ENCODE results near the gene DSPP. TPM values are rescaled to one million over a fixed set of nuclear protein-coding genes. Genes with fewer than 3 reads are reported as not detected.

The DSPP gene
- total and polyA plus RNA-seq, 8 donors, result not detected

GRCh38 chr4:87575983-87576382 is 32.3 kb upstream of the DSPP start:
- no peaks in the 10 kb centered on the region for H3K4me1 ChIP-seq
- H3K4me3 ChIP-seq, result no peak overlapping the region
- no peak overlapping the region for H3K27ac ChIP-seq
- no peak for DNase-seq
- H3K36me3 ChIP-seq, result no peaks in the 10 kb centered on the region
- no peak for TF ChIP-seq POLR2AphosphoS5 (IDR thresholded peaks at IDR 0.05)
- H3K27me3 ChIP-seq, result no peaks in the 10 kb centered on the region
- no peaks in the 10 kb centered on the region for H3K9me3 ChIP-seq
- intact Hi-C loops (cut with DNase I; ENCODE audit: low total_unique reads), result no loop called here

GRCh38 chr4:87579478-87579877 is 28.9 kb upstream of the DSPP start:
- Histone ChIP-seq H3K27me3 (no peaks in the 10 kb centered on the region), H3K36me3 (no peaks in the 10 kb centered on the region), H3K27ac (no peak overlapping the region), H3K4me1 (no peaks in the 10 kb centered on the region), H3K9me3 (no peaks in the 10 kb centered on the region), H3K4me3 (no peak overlapping the region)
- WGBS, 5 donors, result 47 to 67% (median 56%) methylated on average over 2 of the region's 2 CpGs
- DNase-seq, result no peak
- TF ChIP-seq POLR2A (IDR thresholded peaks at IDR 0.05), result no peak
- no peak for TF ChIP-seq CTCF (IDR thresholded peaks at IDR 0.05)
- no peak for TF ChIP-seq POLR2AphosphoS5 (IDR thresholded peaks at IDR 0.05)
- TF ChIP-seq EP300 (IDR thresholded peaks at IDR 0.05), result no peak
- intact Hi-C loops (cut with DNase I; ENCODE audit: low total_unique reads), result no loop called here

- Histone ChIP-seq H3K4me3 (no peak overlapping the region), H3K36me3 (no peaks in the 10 kb centered on the region), H3K27ac (no peak overlapping the region), H3K27me3 (no peaks in the 10 kb centered on the region), H3K9me3 (no peaks in the 10 kb centered on the region), H3K4me1 (no peaks in the 10 kb centered on the region)
- intact Hi-C loops (cut with DNase I; ENCODE audit: low total_unique reads), result no loop called here
- no peak for TF ChIP-seq POLR2AphosphoS5 (IDR thresholded peaks at IDR 0.05)
- no peak for TF ChIP-seq CTCF (IDR thresholded peaks at IDR 0.05)
- no peak for TF ChIP-seq EP300 (IDR thresholded peaks at IDR 0.05)
- no peak for TF ChIP-seq POLR2A (IDR thresholded peaks at IDR 0.05)
- no peak for DNase-seq
- 32 to 54% (median 40%) methylated on average over 3 of the region's 3 CpGs for WGBS, 5 donors
These were observed 28.3 kb upstream of the DSPP start for GRCh38 chr4:87580057-87580456.

- H3K9me3 ChIP-seq, result no peaks in the 10 kb centered on the region
- intact Hi-C loops (cut with DNase I; ENCODE audit: low total_unique reads), result no loop called here
- H3K4me1 ChIP-seq, result no peaks in the 10 kb centered on the region
- no peak overlapping the region for H3K27ac ChIP-seq
- no peak for DNase-seq
- H3K4me3 ChIP-seq, result no peak overlapping the region
- no peaks in the 10 kb centered on the region for H3K27me3 ChIP-seq
- no peaks in the 10 kb centered on the region for H3K36me3 ChIP-seq
- 70 to 87% (median 80%) methylated on average over 2 of the region's 2 CpGs for WGBS, 5 donors
- no peak for TF ChIP-seq POLR2A (IDR thresholded peaks at IDR 0.05)
- TF ChIP-seq POLR2AphosphoS5 (IDR thresholded peaks at IDR 0.05), result no peak
- no peak for TF ChIP-seq EP300 (IDR thresholded peaks at IDR 0.05)
- no peak for TF ChIP-seq CTCF (IDR thresholded peaks at IDR 0.05)
These were observed 24.0 kb upstream of the DSPP start for GRCh38 chr4:87584222-87584908.

GRCh38 chr4:87589531-87589930 is 18.8 kb upstream of the DSPP start:
- Histone ChIP-seq H3K4me3 (no peak overlapping the region), H3K27ac (peak overlapping the region in 1 of 5 donors; percentile 5), H3K9me3 (no peaks in the 10 kb centered on the region), H3K36me3 (no peaks in the 10 kb centered on the region), H3K4me1 (no peaks in the 10 kb centered on the region), H3K27me3 (no peaks in the 10 kb centered on the region)
- TF ChIP-seq EP300 (IDR thresholded peaks at IDR 0.05) (no peak), CTCF (IDR thresholded peaks at IDR 0.05) (no peak), POLR2A (IDR thresholded peaks at IDR 0.05) (no peak), POLR2AphosphoS5 (IDR thresholded peaks at IDR 0.05) (no peak)
- intact Hi-C loops (cut with DNase I; ENCODE audit: low total_unique reads), result no loop called here
- DNase-seq, result peak in 1 of 2 donors; percentile 61
